Neuronal stem cell (in vitro differentiated cells): ENCODE results near the gene PCCA.
"Not testable (repeated sequence)": the region's sequence is repeated elsewhere in the genome, so short reads cannot be mapped to it uniquely, and the experiment has no call there.

Experiments used
- DNase-seq: peaks from one replicate; pipeline ENCODE4 v3.0.0-alpha.2; 2013; ENCODE audit warnings: low spot score
- H2AFZ ChIP-seq: one replicate; pipeline ENCODE4 v1.6.1; 2013; ENCODE audit warnings: mild to moderate bottlenecking, low read length, inconsistent platforms
- H2AK5ac ChIP-seq: 2 replicates; pipeline ENCODE4 v1.6.1; 2013; ENCODE audit warnings: low read depth, mild to moderate bottlenecking, inconsistent platforms, low read length, moderate library complexity, mixed read lengths
- H2BK120ac ChIP-seq: 2 replicates; pipeline ENCODE4 v1.6.1; 2013; ENCODE audit warnings: low read depth, mild to moderate bottlenecking, inconsistent platforms, low read length, moderate library complexity, mixed read lengths
- H2BK12ac ChIP-seq: one replicate; pipeline ENCODE4 v1.6.1; 2013; ENCODE audit warnings: low read length, inconsistent platforms
- H2BK15ac ChIP-seq: 2 replicates; pipeline ENCODE4 v1.6.1; 2013; ENCODE audit warnings: mild to moderate bottlenecking, low read length, inconsistent platforms, mixed read lengths
- H2BK5ac ChIP-seq: one replicate; pipeline ENCODE4 v1.6.1; 2013; ENCODE audit warnings: inconsistent platforms, mild to moderate bottlenecking, low read length, moderate library complexity
- H3K14ac ChIP-seq: one replicate; pipeline ENCODE4 v1.6.1; 2013; ENCODE audit warnings: low read length, inconsistent platforms
- H3K18ac ChIP-seq: 2 replicates; pipeline ENCODE4 v1.6.1; 2013; ENCODE audit warnings: low read length, inconsistent platforms
- H3K23ac ChIP-seq: 2 replicates; pipeline ENCODE4 v1.6.1; 2013; ENCODE audit warnings: low read depth, mild to moderate bottlenecking, mixed read lengths, low read length, inconsistent platforms; ENCODE audit not compliant: poor library complexity
- H3K27ac ChIP-seq: replicated peaks from 3 replicates; pipeline ENCODE4 v1.5.1; 2013; ENCODE audit warnings: low read length, inconsistent platforms
- H3K27me3 ChIP-seq, 3 experiments: 2 replicates each; pipeline ENCODE4 v1.6.1; 2013; ENCODE audit warnings: low read length in 3 of 3, mild to moderate bottlenecking in 2 of 3, inconsistent platforms in 1 of 3, low read depth in 1 of 3, mixed read lengths in 1 of 3, moderate library complexity in 1 of 3; ENCODE audit not compliant: control insufficient read depth in 3 of 3, insufficient read depth in 3 of 3
- H3K36me3 ChIP-seq, 2 donors: replicated peaks in 1 of 2; 2 replicates each; pipeline ENCODE4 v1.6.1; 2013; ENCODE audit warnings: low read length in 2 of 2; ENCODE audit not compliant: control insufficient read depth in 2 of 2, insufficient read depth in 2 of 2
- H3K4ac ChIP-seq: 2 replicates; pipeline ENCODE4 v1.6.1; 2013; ENCODE audit warnings: inconsistent platforms, mild to moderate bottlenecking, low read length, moderate library complexity
- H3K4me1 ChIP-seq, 2 donors: 1 replicate in 1 of 2; 2 replicates in 1 of 2; pipeline ENCODE4 v1.6.1; 2013; ENCODE audit warnings: low read length in 2 of 2, low read depth in 1 of 2; ENCODE audit not compliant: control insufficient read depth in 2 of 2, insufficient read depth in 1 of 2
- H3K4me2 ChIP-seq: one replicate; pipeline ENCODE4 v1.6.1; 2013; ENCODE audit warnings: mild to moderate bottlenecking, low read length, inconsistent platforms; ENCODE audit not compliant: insufficient read depth, poor library complexity, severe bottlenecking
- H3K4me3 ChIP-seq, 2 donors: 2 replicates each; pipeline ENCODE4 v1.5.1; 2013; ENCODE audit warnings: low read length in 2 of 2, mild to moderate bottlenecking in 2 of 2, inconsistent platforms in 1 of 2, moderate library complexity in 1 of 2
- H3K79me1 ChIP-seq: one replicate; pipeline ENCODE4 v1.6.1; 2013; ENCODE audit warnings: low read depth, mild to moderate bottlenecking, inconsistent platforms, low read length, moderate library complexity
- H3K9ac ChIP-seq: one replicate; pipeline ENCODE4 v1.6.1; 2013; ENCODE audit warnings: mild to moderate bottlenecking, low read depth, low read length, inconsistent platforms; ENCODE audit not compliant: poor library complexity
- H3K9me3 ChIP-seq, 2 donors: replicated peaks in 1 of 2; 2 replicates each; pipeline versions ENCODE3 to v1.6.1; 2013; ENCODE audit warnings: low read length in 2 of 2, mild to moderate bottlenecking in 2 of 2, inconsistent platforms in 1 of 2, low read depth in 1 of 2, mixed read lengths in 1 of 2, moderate library complexity in 1 of 2; ENCODE audit not compliant: control insufficient read depth in 2 of 2, insufficient read depth in 1 of 2
- H4K8ac ChIP-seq: one replicate; pipeline ENCODE4 v1.6.1; 2013; ENCODE audit warnings: low read depth, mild to moderate bottlenecking, inconsistent platforms, low read length, moderate library complexity
- H4K91ac ChIP-seq: one replicate; pipeline ENCODE4 v1.6.1; 2013; ENCODE audit warnings: low read length, low read depth, mild to moderate bottlenecking, inconsistent platforms; ENCODE audit not compliant: poor library complexity
- whole genome bisulfite sequencing, 2 donors: extraction: QIAGEN DNeasy Blood & Tissue Kit; methylation state at CpG; one replicate each; pipeline ENCODE4 v1.1.7; 2013; ENCODE audit warnings: missing lambda C conversion rate in 2 of 2, mixed read lengths in 1 of 2; ENCODE audit not compliant: insufficient read length in 2 of 2, insufficient replicate concordance in 1 of 2; ENCODE audit errors: extremely low coverage in 2 of 2; 5-methylcytosine and 5-hydroxymethylcytosine counted together

Gene PCCA

GRCh38 chr13:100314132-100314910 lies 225.4 kb downstream of the PCCA start:
- Histone ChIP-seq H3K4me2 (no peak overlapping the region), H3K9ac (no peak overlapping the region), H3K27me3 (no peaks in the 10 kb centered on the region), H4K8ac (no peak overlapping the region), H2AK5ac (no peak overlapping the region), H2BK120ac (no peak overlapping the region), H3K14ac (no peak overlapping the region), H3K79me1 (no peaks in the 10 kb centered on the region), H3K4me3 (no peak overlapping the region), H3K36me3 (peaks cover 0 to 32% of the 10 kb centered on the region in 2 donors), H3K18ac (no peak overlapping the region), H3K23ac (no peak overlapping the region), H3K4me1 (no peaks in the 10 kb centered on the region), H2AFZ (no peak overlapping the region), H2BK15ac (no peak overlapping the region), H3K9me3 (peaks cover 0 to 6% of the 10 kb centered on the region in 2 donors), H2BK12ac (no peak overlapping the region), H3K4ac (no peak overlapping the region), H4K91ac (no peak overlapping the region), H3K27ac (no peak overlapping the region), H2BK5ac (no peak overlapping the region)
- no peak for DNase-seq
- no CpG with 5 or more reads among the region's 2 CpGs for WGBS, 2 donors

GRCh38 chr13:100315522-100315921 lies 226.6 kb downstream of the PCCA start:
- Histone ChIP-seq H3K36me3 (peaks cover 0 to 24% of the 10 kb centered on the region in 2 donors), H3K18ac (no peak overlapping the region), H2AK5ac (no peak overlapping the region), H3K27me3 (no peaks in the 10 kb centered on the region), H2BK120ac (no peak overlapping the region), H3K4ac (no peak overlapping the region), H3K14ac (no peak overlapping the region), H3K79me1 (no peaks in the 10 kb centered on the region), H2BK15ac (no peak overlapping the region), H2BK12ac (no peak overlapping the region), H3K27ac (no peak overlapping the region), H3K9ac (no peak overlapping the region), H3K23ac (no peak overlapping the region), H2AFZ (no peak overlapping the region), H3K9me3 (peaks cover 0 to 6% of the 10 kb centered on the region in 2 donors), H4K91ac (no peak overlapping the region), H3K4me1 (no peaks in the 10 kb centered on the region), H4K8ac (no peak overlapping the region), H3K4me3 (no peak overlapping the region), H3K4me2 (no peak overlapping the region), H2BK5ac (no peak overlapping the region)
- no peak for DNase-seq
- WGBS, 2 donors = no CpG with 5 or more reads among the region's 1 CpG

GRCh38 chr13:100318473-100318872 lies 229.6 kb downstream of the PCCA start:
- not testable (repeated sequence) for H3K79me1 ChIP-seq, H3K14ac ChIP-seq, H3K23ac ChIP-seq, H2BK5ac ChIP-seq, H3K9ac ChIP-seq, H3K4me2 ChIP-seq, H4K91ac ChIP-seq, H3K18ac ChIP-seq, H4K8ac ChIP-seq, H2AK5ac ChIP-seq, H3K4me3 ChIP-seq, H3K27me3 ChIP-seq, H2BK12ac ChIP-seq, H3K4ac ChIP-seq, H2BK15ac ChIP-seq, DNase-seq, H3K4me1 ChIP-seq, H3K9me3 ChIP-seq, H2BK120ac ChIP-seq, H3K27ac ChIP-seq, H2AFZ ChIP-seq
- WGBS, 2 donors = no CpG with 5 or more reads among the region's 3 CpGs
- peaks cover 2 to 31% of the 10 kb centered on the region in 2 donors for H3K36me3 ChIP-seq

GRCh38 chr13:100323937-100324336 lies 235.0 kb downstream of the PCCA start:
- Histone ChIP-seq H3K14ac (no peak overlapping the region), H3K27me3 (no peaks in the 10 kb centered on the region), H2BK12ac (no peak overlapping the region), H3K9ac (no peak overlapping the region), H3K27ac (no peak overlapping the region), H3K4me3 (no peak overlapping the region), H2BK120ac (no peak overlapping the region), H2AFZ (no peak overlapping the region), H4K91ac (no peak overlapping the region), H2BK5ac (no peak overlapping the region), H3K36me3 (peaks cover 2 to 44% of the 10 kb centered on the region in 2 donors), H3K4ac (no peak overlapping the region), H2BK15ac (no peak overlapping the region), H3K79me1 (no peaks in the 10 kb centered on the region), H3K9me3 (peaks cover 0 to 2% of the 10 kb centered on the region in 2 donors), H3K4me1 (no peaks in the 10 kb centered on the region), H3K18ac (no peak overlapping the region), H3K23ac (no peak overlapping the region), H3K4me2 (no peak overlapping the region), H2AK5ac (no peak overlapping the region), H4K8ac (no peak overlapping the region)
- WGBS, 2 donors = no CpG with 5 or more reads among the region's 1 CpG
- no peak for DNase-seq
